HS-27A (cell line): Measurements from ENCODE around the gene LOXHD1.

Source experiments
- DNase-seq: peaks from one replicate; pipeline ENCODE4 v3.0.0-alpha.2; 2012; ENCODE audit warnings: low read depth, missing footprints

Gene LOXHD1

GRCh38 chr18:46657115-46657955, at the start of gene LOXHD1:
TSS of gene LOXHD1 (minus strand) at chr18:46657220. CDS start at chr18:46657033, 187 bp downstream.
- no peak for DNase-seq

GRCh38 chr18:46705521-46705920, 48.5 kb upstream of the LOXHD1 start:
- DNase-seq = no peak

GRCh38 chr18:46704816-46705215, 47.8 kb upstream of the LOXHD1 start:
- DNase-seq = no peak

GRCh38 chr18:46704189-46704588, 47.2 kb upstream of the LOXHD1 start:
- DNase-seq = no peak

- no peak for DNase-seq
Observed at GRCh38 chr18:46702471-46702870, 45.5 kb upstream of the LOXHD1 start.

- no peak for DNase-seq
Observed at GRCh38 chr18:46700066-46700824, 43.2 kb upstream of the LOXHD1 start.

- DNase-seq = no peak
Observed at GRCh38 chr18:46696702-46697101, 39.7 kb upstream of the LOXHD1 start.

GRCh38 chr18:46696268-46696667, 39.2 kb upstream of the LOXHD1 start:
- no peak for DNase-seq

- no peak for DNase-seq
Observed at GRCh38 chr18:46693996-46694395, 37.0 kb upstream of the LOXHD1 start.

- DNase-seq = no peak
Observed at GRCh38 chr18:46688853-46689525, 32.0 kb upstream of the LOXHD1 start.

GRCh38 chr18:46686186-46686585, 29.2 kb upstream of the LOXHD1 start:
- no peak for DNase-seq

GRCh38 chr18:46683252-46683651, 26.2 kb upstream of the LOXHD1 start:
- DNase-seq = no peak

GRCh38 chr18:46680784-46681695, 24.0 kb upstream of the LOXHD1 start:
- no peak for DNase-seq

GRCh38 chr18:46679846-46680598, 23.0 kb upstream of the LOXHD1 start:
- DNase-seq = no peak

- DNase-seq = no peak
Observed at GRCh38 chr18:46678785-46679399, 21.9 kb upstream of the LOXHD1 start.

- DNase-seq = no peak
Observed at GRCh38 chr18:46678041-46678440, 21.0 kb upstream of the LOXHD1 start.

GRCh38 chr18:46677611-46678010, 20.6 kb upstream of the LOXHD1 start:
- DNase-seq = no peak

- no peak for DNase-seq
Observed at GRCh38 chr18:46676182-46676835, 19.3 kb upstream of the LOXHD1 start.

- no peak for DNase-seq
Observed at GRCh38 chr18:46675112-46675511, 18.1 kb upstream of the LOXHD1 start.
